ENCODE measurements around the gene TP73.

Gene TP73

GRCh38 chr1:3733094-3733882 is 81.0 kb downstream of the TP73 start:
- TF ChIP-seq SUZ12 (IDR thresholded peaks at IDR 0.05) (no peak), FOXK2 (IDR thresholded peaks at IDR 0.05) (no peak), BHLHE40 (IDR thresholded peaks at IDR 0.05; ENCODE audit: borderline replicate concordance) (no peak), ZNF384 (IDR thresholded peaks at IDR 0.05) (no peak), FOXM1 (IDR thresholded peaks at IDR 0.05; ENCODE audit: borderline replicate concordance) (no peak)
- no peak for DNase-seq (ENCODE audit: extremely low spot score)
- POLR2A ChIA-PET, result no interaction called here
- CTCF ChIA-PET, result no interaction called here

- TF ChIP-seq ARNT (IDR thresholded peaks at IDR 0.05) (no peak), BHLHE40 (IDR thresholded peaks at IDR 0.05; ENCODE audit: borderline replicate concordance) (no peak), SP1 (IDR thresholded peaks at IDR 0.05) (no peak), FOXA1 (IDR thresholded peaks at IDR 0.05) (no peak), ZNF384 (IDR thresholded peaks at IDR 0.05) (no peak), HDGF (IDR thresholded peaks at IDR 0.05; ENCODE audit: borderline replicate concordance) (no peak), LEF1 (IDR thresholded peaks at IDR 0.05; ENCODE audit: borderline replicate concordance) (no peak), PKNOX1 (IDR thresholded peaks at IDR 0.05) (no peak), NFRKB (IDR thresholded peaks at IDR 0.05) (no peak), FOXK2 (IDR thresholded peaks at IDR 0.05) (no peak), FOXM1 (IDR thresholded peaks at IDR 0.05; ENCODE audit: borderline replicate concordance) (no peak), SUZ12 (IDR thresholded peaks at IDR 0.05) (no peak), CTBP1 (IDR thresholded peaks at IDR 0.05; ENCODE audit: borderline replicate concordance) (no peak), ELF4 (IDR thresholded peaks at IDR 0.05) (no peak), TARDBP (IDR thresholded peaks at IDR 0.05) (no peak), L3MBTL2 (conservative IDR thresholded peaks at IDR 0.05) (no peak)
- ChIA-PET CTCF (no interaction called here), POLR2A (no interaction called here)
- DNase-seq (ENCODE audit: extremely low spot score), result no peak
Measured at GRCh38 chr1:3733883-3734589, 81.7 kb downstream of the TP73 start.

- POLR2A ChIA-PET, result interaction anchor here (0.6 kb wide), 1 partner anchor 10 kb away, joined by 3 read pairs; no protein-coding TSS in a partner anchor
- TF ChIP-seq CTBP1 (IDR thresholded peaks at IDR 0.05; ENCODE audit: borderline replicate concordance), result no peak
- DNase-seq (ENCODE audit: extremely low spot score), result no peak
- CTCF ChIA-PET, result no interaction called here
Measured at GRCh38 chr1:3734602-3735001, 82.3 kb downstream of the TP73 start.

- POLR2A ChIA-PET, result interaction anchor here (0.6 kb wide), 1 partner anchor 9 kb away, joined by 3 read pairs; no protein-coding TSS in a partner anchor
- TF ChIP-seq ELF4 (IDR thresholded peaks at IDR 0.05) (no peak), LEF1 (IDR thresholded peaks at IDR 0.05; ENCODE audit: borderline replicate concordance) (no peak), HDGF (IDR thresholded peaks at IDR 0.05; ENCODE audit: borderline replicate concordance) (no peak), SP1 (IDR thresholded peaks at IDR 0.05) (no peak), L3MBTL2 (conservative IDR thresholded peaks at IDR 0.05) (no peak)
- no peak for DNase-seq (ENCODE audit: extremely low spot score)
- CTCF ChIA-PET, result no interaction called here
Measured at GRCh38 chr1:3735027-3735681, 82.8 kb downstream of the TP73 start.

GRCh38 chr1:3735688-3736087 is 83.4 kb downstream of the TP73 start:
- POLR2A ChIA-PET, result no interaction called here
- TF ChIP-seq FOXK2 (IDR thresholded peaks at IDR 0.05), result no peak
- TF ChIP-seq LEF1 (IDR thresholded peaks at IDR 0.05; ENCODE audit: borderline replicate concordance), result no peak
- TF ChIP-seq PKNOX1 (IDR thresholded peaks at IDR 0.05), result no peak
- no peak for DNase-seq (ENCODE audit: extremely low spot score)
- CTCF ChIA-PET, result no interaction called here

- no peak for DNase-seq (ENCODE audit: extremely low spot score)
- ChIA-PET CTCF (no interaction called here), POLR2A (no interaction called here)
- TF ChIP-seq FOXM1 (IDR thresholded peaks at IDR 0.05; ENCODE audit: borderline replicate concordance) (no peak), ARNT (IDR thresholded peaks at IDR 0.05) (no peak), SUZ12 (IDR thresholded peaks at IDR 0.05) (no peak), TARDBP (IDR thresholded peaks at IDR 0.05) (no peak), PKNOX1 (IDR thresholded peaks at IDR 0.05) (no peak), FOXK2 (IDR thresholded peaks at IDR 0.05) (no peak), LEF1 (IDR thresholded peaks at IDR 0.05; ENCODE audit: borderline replicate concordance) (no peak), ZNF384 (IDR thresholded peaks at IDR 0.05) (no peak), BHLHE40 (IDR thresholded peaks at IDR 0.05; ENCODE audit: borderline replicate concordance) (no peak), CTBP1 (IDR thresholded peaks at IDR 0.05; ENCODE audit: borderline replicate concordance) (no peak), L3MBTL2 (conservative IDR thresholded peaks at IDR 0.05) (no peak), SP1 (IDR thresholded peaks at IDR 0.05) (no peak), FOXA1 (IDR thresholded peaks at IDR 0.05) (no peak), ELF4 (IDR thresholded peaks at IDR 0.05) (no peak), HDGF (IDR thresholded peaks at IDR 0.05; ENCODE audit: borderline replicate concordance) (no peak), NFRKB (IDR thresholded peaks at IDR 0.05) (no peak)
Measured at GRCh38 chr1:3736131-3736561, 83.8 kb downstream of the TP73 start.

All from HEK293T (cell line).